Muscle of leg (tissue), 11 donors: ENCODE results near the gene IDH2. TPM values are rescaled to one million over a fixed set of nuclear protein-coding genes. Genes with fewer than 3 reads are reported as not detected.
"Not testable (repeated sequence)": the region's sequence is repeated elsewhere in the genome, so short reads cannot be mapped to it uniquely, and the experiment has no call there.

Experiments used
- DNase-seq: peaks from one replicate; pipeline ENCODE4 v3.0.0; 2013
- H3K27ac ChIP-seq: one replicate; pipeline ENCODE4 v1.5.1; 2013; ENCODE audit warnings: mild to moderate bottlenecking, low read length, control low read depth
- H3K27me3 ChIP-seq: one replicate; pipeline ENCODE4 v1.6.1; 2013; ENCODE audit warnings: low read length; ENCODE audit not compliant: control insufficient read depth, insufficient read depth
- H3K36me3 ChIP-seq: one replicate; pipeline ENCODE4 v1.6.1; 2013; ENCODE audit warnings: low read length; ENCODE audit not compliant: control insufficient read depth, insufficient read depth
- H3K4me1 ChIP-seq: one replicate; pipeline ENCODE4 v1.6.1; 2013; ENCODE audit warnings: low read length; ENCODE audit not compliant: control insufficient read depth, insufficient read depth
- H3K4me3 ChIP-seq: one replicate; pipeline ENCODE4 v1.5.1; 2013; ENCODE audit warnings: low read length, control low read depth
- H3K9me3 ChIP-seq: replicated peaks from 2 replicates; pipeline ENCODE4 v1.6.1; 2013; ENCODE audit warnings: low read depth, low read length; ENCODE audit not compliant: control insufficient read depth
- WGBS: methylation state at CpG from one replicate; pipeline ENCODE4 v1.1.5; 2013; ENCODE audit warnings: missing lambda C conversion rate; ENCODE audit not compliant: insufficient coverage; 5-methylcytosine and 5-hydroxymethylcytosine counted together
- polyA plus RNA-seq, 8 donors: library from polyadenylated mRNA; unstranded; fragments of 120-200 nt; gene quantifications; one replicate each; pipeline versions ENCODE4 v1.2.1 to v1.2.3, GENCODE V29; 2013; ENCODE audit warnings: inconsistent platforms in 1 of 8, low replicate concordance in 1 of 8; ENCODE audit not compliant: insufficient read length in 8 of 8, insufficient read depth in 1 of 8
- total RNA-seq: library from RNA; stranded (reverse); fragments of 120-200 nt; gene quantifications from one replicate; pipeline ENCODE4 v1.2.4, GENCODE V29; 2013

The IDH2 gene
- total and polyA plus RNA-seq, 9 donors, result 215 to 286 (median 259) TPM

- 85% methylated on average over 24 of the region's 28 CpGs for WGBS
- Histone ChIP-seq H3K36me3 (peaks cover 73% of the 10 kb centered on the region), H3K4me1 (peaks cover 14% of the 10 kb centered on the region)
Observed at GRCh38 chr15:90079619-90080457, 22.4 kb downstream of the IDH2 start.

GRCh38 chr15:90078965-90079364 lies 23.3 kb downstream of the IDH2 start:
- Histone ChIP-seq H3K27me3 (no peaks in the 10 kb centered on the region), H3K36me3 (peaks cover 72% of the 10 kb centered on the region), H3K27ac (no peak overlapping the region), H3K4me1 (peaks cover 15% of the 10 kb centered on the region), H3K4me3 (no peak overlapping the region), H3K9me3 (no peaks in the 10 kb centered on the region)
- 96% methylated on average over 6 of the region's 7 CpGs for WGBS
- no peak for DNase-seq

More at GRCh38 chr15:90079619-90080457, 22.4 kb downstream of the IDH2 start:
- Histone ChIP-seq H3K27me3 (no peaks in the 10 kb centered on the region), H3K27ac (no peak overlapping the region), H3K9me3 (no peaks in the 10 kb centered on the region), H3K4me3 (no peak overlapping the region)
- DNase-seq, result no peak

DNA sequence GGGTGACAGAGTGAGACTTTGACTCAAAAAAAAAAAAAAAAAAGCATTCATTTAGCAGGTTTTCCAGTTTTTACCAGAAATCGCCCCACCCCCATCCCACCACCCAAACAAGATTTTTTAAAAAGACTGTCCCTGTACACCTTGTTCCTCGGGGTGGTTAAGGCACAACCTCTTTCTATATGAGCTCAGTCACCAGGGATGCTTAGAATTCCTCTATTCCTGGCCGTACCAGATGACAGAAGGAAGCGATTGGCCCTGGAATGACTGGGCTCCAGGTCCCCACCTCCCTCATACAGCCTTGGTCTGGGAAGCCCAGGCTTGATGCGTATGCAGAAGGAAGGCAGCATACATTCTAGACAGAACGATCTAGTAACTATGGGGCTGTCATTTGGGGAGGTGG lies 25.6 kb downstream of the IDH2 start:
- no peak overlapping the region for H3K4me3 ChIP-seq
- H3K36me3 ChIP-seq, result peaks cover 70% of the 10 kb centered on the region
- no peak for DNase-seq
- WGBS, result 94% methylated on average over 3 of the region's 6 CpGs
- peaks cover 13% of the 10 kb centered on the region for H3K4me1 ChIP-seq
- H3K27ac ChIP-seq, result no peak overlapping the region
- H3K27me3 ChIP-seq, result no peaks in the 10 kb centered on the region
- H3K9me3 ChIP-seq, result no peaks in the 10 kb centered on the region

DNA sequence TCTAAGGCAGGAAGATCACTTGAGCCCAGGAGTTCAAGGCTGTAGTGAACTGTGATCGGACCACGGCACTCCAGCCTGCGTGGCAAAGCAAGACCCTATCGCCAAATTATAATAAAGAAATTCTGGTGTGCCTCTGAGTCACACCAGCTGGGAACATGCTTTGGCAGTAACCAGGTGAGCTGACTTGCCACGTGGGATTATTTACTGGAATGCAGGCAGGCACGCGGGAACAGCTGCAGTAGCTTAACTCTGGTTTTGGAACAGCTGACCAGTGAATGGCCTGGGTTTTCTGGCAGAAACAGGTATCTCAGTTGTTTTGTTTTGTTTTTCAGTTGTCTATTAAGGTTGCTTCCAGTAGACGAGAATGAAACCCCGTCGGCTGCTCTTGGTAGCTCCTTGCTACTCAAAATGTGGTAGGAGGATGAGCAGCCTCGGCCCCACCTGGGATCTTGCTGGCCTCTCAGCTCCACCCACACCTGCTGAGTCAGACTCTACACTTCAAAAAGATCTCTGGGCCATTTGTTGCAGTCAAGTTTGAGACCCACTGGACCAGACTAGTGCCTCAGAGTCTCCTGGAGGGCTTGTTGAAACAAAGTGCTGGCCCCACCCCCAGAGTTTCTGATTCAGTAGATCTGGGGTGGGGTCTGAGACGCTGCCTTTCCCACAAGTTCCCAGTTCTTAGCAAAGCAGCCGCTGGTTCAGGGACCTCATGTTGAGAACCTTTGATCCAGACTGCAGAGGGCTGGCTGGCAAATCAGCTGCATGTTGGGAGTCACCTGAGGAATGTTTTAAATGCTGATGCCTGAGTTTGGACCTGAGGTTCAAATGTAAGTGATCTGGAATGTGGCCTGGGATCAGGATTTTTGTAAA lies 26.6 kb downstream of the IDH2 start:
- Histone ChIP-seq H3K4me3 (no peak overlapping the region), H3K9me3 (no peaks in the 10 kb centered on the region), H3K4me1 (peaks cover 13% of the 10 kb centered on the region), H3K27me3 (no peaks in the 10 kb centered on the region), H3K36me3 (peaks cover 59% of the 10 kb centered on the region), H3K27ac (peak overlapping the region; percentile 9)
- 24% methylated on average over 6 of the region's 13 CpGs for WGBS
- DNase-seq, result peak; percentile 64

DNA sequence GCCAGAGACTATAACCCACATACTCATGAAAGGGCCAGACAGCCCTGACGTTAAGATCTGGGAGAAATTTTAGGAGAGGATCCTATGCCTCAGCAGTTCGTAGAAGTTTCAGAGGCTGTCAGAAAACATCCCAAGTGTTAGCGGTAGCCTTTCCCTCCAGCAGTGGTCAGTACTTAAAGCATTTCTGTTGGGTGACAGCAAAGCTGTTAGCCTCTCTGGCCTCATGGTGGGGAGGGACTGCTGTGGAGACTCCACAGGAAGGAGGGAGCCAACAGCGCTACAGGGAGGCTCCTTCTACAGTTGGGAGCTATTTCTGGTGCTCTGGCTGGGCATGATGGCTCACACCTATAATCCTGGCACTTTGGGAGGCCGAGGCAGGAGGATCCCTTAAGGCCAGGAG lies 27.4 kb downstream of the IDH2 start:
- Histone ChIP-seq H3K9me3 (no peaks in the 10 kb centered on the region), H3K4me1 (peaks cover 13% of the 10 kb centered on the region), H3K27me3 (no peaks in the 10 kb centered on the region), H3K27ac (no peak overlapping the region), H3K36me3 (peaks cover 54% of the 10 kb centered on the region), H3K4me3 (no peak overlapping the region)
- 60% methylated on average over 4 of the region's 5 CpGs for WGBS
- DNase-seq, result no peak

DNA sequence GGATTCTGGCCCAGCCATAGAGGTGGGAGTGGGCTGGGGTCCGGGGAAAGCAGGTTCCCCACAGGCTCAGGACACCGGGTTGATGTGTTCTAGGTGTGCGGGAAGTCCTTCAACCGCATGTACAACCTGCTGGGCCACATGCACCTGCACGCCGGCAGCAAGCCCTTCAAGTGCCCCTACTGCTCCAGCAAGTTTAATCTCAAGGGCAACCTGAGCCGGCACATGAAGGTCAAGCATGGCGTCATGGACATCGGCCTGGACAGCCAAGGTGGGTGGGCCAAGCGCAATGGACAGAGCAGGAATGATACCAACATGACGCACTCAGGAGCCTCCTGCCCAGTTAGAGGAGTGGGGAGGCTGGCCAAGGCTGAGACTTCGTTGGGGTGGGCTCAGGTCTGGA lies 28.2 kb downstream of the IDH2 start:
- no peaks in the 10 kb centered on the region for H3K9me3 ChIP-seq
- WGBS, result 93% methylated on average over 11 of the region's 12 CpGs
- peaks cover 48% of the 10 kb centered on the region for H3K36me3 ChIP-seq
- no peak for DNase-seq
- H3K4me3 ChIP-seq, result no peak overlapping the region
- H3K27me3 ChIP-seq, result no peaks in the 10 kb centered on the region
- H3K4me1 ChIP-seq, result peaks cover 13% of the 10 kb centered on the region
- no peak overlapping the region for H3K27ac ChIP-seq

DNA sequence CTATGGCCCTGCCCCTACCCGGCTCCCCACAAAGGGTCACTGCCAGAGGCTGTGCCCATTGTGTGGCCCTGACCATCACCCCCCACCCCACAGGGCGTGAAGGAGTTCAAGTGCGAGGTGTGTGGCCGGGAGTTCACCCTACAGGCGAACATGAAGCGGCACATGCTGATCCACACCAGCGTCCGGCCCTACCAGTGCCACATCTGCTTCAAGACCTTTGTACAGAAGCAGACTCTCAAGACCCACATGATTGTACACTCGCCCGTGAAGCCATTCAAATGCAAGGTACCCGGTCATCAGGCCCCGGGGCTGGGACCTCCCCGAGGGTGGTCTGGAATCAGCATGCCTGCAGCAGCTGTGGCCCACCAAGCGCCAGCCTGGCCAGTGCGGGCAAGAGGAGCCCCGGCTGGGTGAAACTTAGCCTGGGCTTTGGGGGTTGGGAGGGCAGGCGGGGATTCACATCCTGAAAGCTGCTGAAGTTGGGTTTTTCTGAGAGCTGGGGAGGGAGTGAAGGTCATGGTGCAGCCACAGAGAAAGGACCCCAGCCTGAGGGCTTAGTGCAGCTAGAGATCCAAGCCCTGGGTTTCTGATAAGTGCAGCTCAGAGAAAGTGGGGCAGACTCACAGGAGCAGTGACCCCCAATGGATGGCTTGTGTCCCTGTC lies 29.2 kb downstream of the IDH2 start:
- H3K36me3 ChIP-seq, result peaks cover 46% of the 10 kb centered on the region
- WGBS, result 87% methylated on average over 17 of the region's 17 CpGs

DNA sequence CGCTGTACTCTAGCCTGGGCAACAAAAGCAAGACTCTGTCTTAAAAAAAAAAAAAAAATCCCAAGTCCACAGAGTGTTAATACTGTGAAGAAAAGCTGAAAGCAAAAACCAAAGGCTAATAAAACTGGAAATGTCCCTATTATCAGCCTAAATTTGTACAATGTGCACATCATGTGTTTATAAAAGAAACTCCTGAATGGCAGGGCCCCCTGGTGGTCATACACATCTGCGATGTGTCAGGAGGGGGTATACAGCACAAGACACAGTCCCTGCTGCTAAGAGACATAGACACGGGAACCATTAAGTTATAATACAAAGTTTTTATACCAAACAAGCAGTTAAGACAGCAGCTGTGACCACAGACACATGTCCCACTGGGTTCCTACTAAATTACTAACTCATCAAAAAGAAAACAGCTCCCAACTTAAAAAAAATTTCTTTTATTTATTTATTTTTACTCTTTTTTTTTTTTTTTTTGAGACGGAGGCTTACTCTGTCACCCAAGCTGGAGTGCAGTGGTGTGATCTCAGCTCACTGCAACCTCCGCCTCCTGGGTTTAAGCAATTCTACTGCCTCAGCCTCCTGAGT lies 31.0 kb downstream of the IDH2 start:
- peaks cover 13% of the 10 kb centered on the region for H3K4me1 ChIP-seq
- no peak overlapping the region for H3K4me3 ChIP-seq
- H3K27ac ChIP-seq, result no peak overlapping the region
- DNase-seq, result peak; percentile 91
- H3K9me3 ChIP-seq, result no peaks in the 10 kb centered on the region
- WGBS, result no CpG with 5 or more reads among the region's 5 CpGs
- H3K27me3 ChIP-seq, result no peaks in the 10 kb centered on the region
- H3K36me3 ChIP-seq, result peaks cover 56% of the 10 kb centered on the region

More for the DNA sequence above, 29.2 kb downstream of the IDH2 start:
- Histone ChIP-seq H3K4me3 (no peak overlapping the region), H3K4me1 (peaks cover 13% of the 10 kb centered on the region), H3K9me3 (no peaks in the 10 kb centered on the region), H3K27me3 (no peaks in the 10 kb centered on the region), H3K27ac (no peak overlapping the region)
- DNase-seq, result no peak

DNA sequence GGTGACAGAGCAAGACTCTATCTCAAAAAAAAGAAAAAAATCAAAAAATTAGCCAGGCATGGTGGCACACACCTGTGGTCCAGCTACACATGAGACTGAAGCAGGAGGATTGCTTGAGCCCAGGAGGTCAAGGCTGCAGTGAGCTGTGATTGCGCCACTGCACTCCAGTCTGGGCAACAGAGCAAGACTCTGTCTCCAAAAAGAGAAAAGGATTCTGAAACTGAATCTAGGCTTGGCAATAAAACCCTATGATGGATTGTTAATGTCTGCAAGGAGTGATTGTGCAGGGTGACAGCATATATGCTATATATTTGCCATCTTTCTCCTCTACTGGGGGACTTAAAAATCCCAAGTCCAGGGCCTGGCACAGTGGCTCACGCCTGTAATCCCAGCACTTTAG lies 31.6 kb downstream of the IDH2 start:
- H3K27me3 ChIP-seq, H3K27ac ChIP-seq, H3K4me3 ChIP-seq, H3K9me3 ChIP-seq, H3K4me1 ChIP-seq, DNase-seq: not testable (repeated sequence)
- H3K36me3 ChIP-seq, result peaks cover 51% of the 10 kb centered on the region
- WGBS, result 83% methylated on average over 1 of the region's 2 CpGs
